CD4-positive, alpha-beta T cell (primary cell): Measurements from ENCODE around the gene AP2A1. TPM values are rescaled to one million over a fixed set of nuclear protein-coding genes. Genes with fewer than 3 reads are reported as not detected.

ENCODE experiments used
- ATAC-seq: fragments of 200-7000 bp; cut with Tn5 transposase; one replicate; pipeline ENCODE4 v1.10.0; 2022; ENCODE audit warnings: mild to moderate bottlenecking; ENCODE audit not compliant: poor library complexity
- CTCF ChIA-PET: fragments of 350-600 bp; sonication (Branson Sonifier 250); formaldehyde crosslinking; loops from one replicate; lab custom pipeline; 2021; ENCODE audit warnings: antibody characterized with exemption, inconsistent platforms; lab: Charles Lee
- POLR2A ChIA-PET: fragments of 350-600 bp; sonication (Branson Sonifier 250); formaldehyde crosslinking; loops from one replicate; lab custom pipeline; 2021; ENCODE audit warnings: antibody characterized with exemption, inconsistent platforms; lab: Charles Lee
- DNase-seq, 14 experiments: peaks; one replicate each; pipeline ENCODE4 v3.0.0-alpha.2; 2013 to 2020; ENCODE audit warnings: mixed read lengths in 2 of 14
- H3K27ac ChIP-seq, 2 donors: one replicate each; pipeline versions ENCODE4 v1.5.1 to v1.7.0; 2013; ENCODE audit warnings: low read length in 2 of 2, low read depth in 1 of 2, mild to moderate bottlenecking in 1 of 2
- H3K27me3 ChIP-seq, 2 experiments: 1 replicate in 1 of 2; 2 replicates in 1 of 2; pipeline versions ENCODE4 v1.6.1 to v1.7.0; 2013; ENCODE audit warnings: low read length in 2 of 2, control low read depth in 1 of 2, mild to moderate bottlenecking in 1 of 2, moderate library complexity in 1 of 2; ENCODE audit not compliant: insufficient read depth in 2 of 2, control insufficient read depth in 1 of 2
- H3K36me3 ChIP-seq: one replicate; pipeline ENCODE4 v1.6.1; 2013; ENCODE audit warnings: low read length, control low read depth; ENCODE audit not compliant: insufficient read depth
- H3K4me1 ChIP-seq: one replicate; pipeline ENCODE4 v1.6.1; 2013; ENCODE audit warnings: low read length, control low read depth; ENCODE audit not compliant: insufficient read depth
- H3K4me3 ChIP-seq: one replicate; pipeline ENCODE4 v1.5.1; 2013; ENCODE audit warnings: mild to moderate bottlenecking, low read length, moderate library complexity
- H3K9me3 ChIP-seq, 2 experiments: 1 replicate in 1 of 2; 2 replicates in 1 of 2; pipeline versions ENCODE4 v1.6.1 to v1.7.0; 2013; ENCODE audit warnings: low read length in 2 of 2, mild to moderate bottlenecking in 2 of 2, control low read depth in 1 of 2, moderate library complexity in 1 of 2; ENCODE audit not compliant: control insufficient read depth in 1 of 2, insufficient read depth in 1 of 2
- H3K27ac Mint-ChIP-seq: one replicate; pipeline ENCODE4 v1.8.0; 2020; ENCODE audit warnings: mixed read lengths
- H3K27me3 Mint-ChIP-seq: one replicate; pipeline ENCODE4 v1.8.0; 2021; ENCODE audit warnings: mixed read lengths
- H3K36me3 Mint-ChIP-seq: one replicate; pipeline ENCODE4 v1.8.0; 2021; ENCODE audit warnings: low read depth, mixed read lengths
- H3K4me1 Mint-ChIP-seq: one replicate; pipeline ENCODE4 v1.8.0; 2021; ENCODE audit warnings: low read depth, mixed read lengths
- H3K4me3 Mint-ChIP-seq: one replicate; pipeline ENCODE4 v1.8.0; 2020; ENCODE audit warnings: mild to moderate bottlenecking, mixed read lengths
- H3K9me3 Mint-ChIP-seq: one replicate; pipeline ENCODE4 v1.8.0; 2020; ENCODE audit warnings: mixed read lengths
- CTCF ChIP-seq: fragments of 200-600 bp; IDR thresholded peaks from one replicate; pipeline ENCODE4 v1.8.0; 2022; ENCODE audit warnings: antibody characterized with exemption, mild to moderate bottlenecking
- intact Hi-C, 2 experiments: fragments of 100-400 bp; cut with DNase I in 1 of 2; cut with micrococcal nuclease in 1 of 2; formaldehyde crosslinking; loops; one replicate each; pipeline versions ENCODE4 v1.15.1 to v1.9.0; 2023 to 2025; cut with DNase I, micrococcal nuclease
- total RNA-seq, 174 experiments: library from RNA in 2 of 174; stranded (reverse) in 2 of 174; gene quantifications; one replicate each; pipeline ENCODE4 v1.2.3 and lab custom pipeline; 2021 to 2026

Gene AP2A1
- total RNA-seq, 2 experiments from 2014 or later, result 28.2 to 28.9 TPM

GRCh38 chr19:49844138-49845095 is 77.6 kb downstream of the AP2A1 start:
- POLR2A ChIA-PET, result no interaction called here

GRCh38 chr19:49845414-49845813 is 78.6 kb downstream of the AP2A1 start:
- H3K36me3 ChIP-seq, result no peaks in the 10 kb centered on the region
- ChIA-PET CTCF (no interaction called here), POLR2A (no interaction called here)
- no peak overlapping the region for H3K27ac Mint-ChIP-seq
- DNase-seq (no peak), ATAC-seq (no peak)
- H3K4me3 Mint-ChIP-seq, result no peak overlapping the region
- peaks cover 21% of the 10 kb centered on the region for H3K4me1 Mint-ChIP-seq
- H3K9me3 Mint-ChIP-seq, result no peaks in the 10 kb centered on the region
- H3K27me3 ChIP-seq, result no peaks in the 10 kb centered on the region
- no peak for TF ChIP-seq CTCF
- no peak overlapping the region for H3K27ac ChIP-seq
- peaks cover 3% of the 10 kb centered on the region for H3K36me3 Mint-ChIP-seq
- H3K27me3 Mint-ChIP-seq, result no peaks in the 10 kb centered on the region
- no peaks in the 10 kb centered on the region for H3K9me3 ChIP-seq
- H3K4me3 ChIP-seq, result no peak overlapping the region
- peaks cover 24% of the 10 kb centered on the region for H3K4me1 ChIP-seq
- intact Hi-C loops, result no loop called here

More at GRCh38 chr19:49844138-49845095, 77.6 kb downstream of the AP2A1 start:
- no peaks in the 10 kb centered on the region for H3K27me3 ChIP-seq
- H3K4me3 Mint-ChIP-seq, result no peak overlapping the region
- no peaks in the 10 kb centered on the region for H3K27me3 Mint-ChIP-seq
- no peak overlapping the region for H3K4me3 ChIP-seq
- H3K27ac Mint-ChIP-seq, result no peak overlapping the region
- H3K4me1 Mint-ChIP-seq, result peaks cover 13% of the 10 kb centered on the region
- H3K9me3 Mint-ChIP-seq, result no peaks in the 10 kb centered on the region
- H3K27ac ChIP-seq, result no peak overlapping the region
- peaks cover 15% of the 10 kb centered on the region for H3K4me1 ChIP-seq
- no peak for TF ChIP-seq CTCF
- H3K9me3 ChIP-seq, result no peaks in the 10 kb centered on the region
- no peaks in the 10 kb centered on the region for H3K36me3 ChIP-seq
- ATAC-seq, result no peak
- CTCF ChIA-PET, result interaction anchor here (0.6 kb wide), 1 partner anchor 314 kb away, joined by 4 read pairs; no protein-coding TSS in a partner anchor
- H3K36me3 Mint-ChIP-seq, result no peaks in the 10 kb centered on the region
- DNase-seq, result no peak
- intact Hi-C loops, result no loop called here

- Mint-ChIP-seq H3K36me3 (peaks cover 6% of the 10 kb centered on the region), H3K27me3 (no peaks in the 10 kb centered on the region), H3K4me3 (peak overlapping the region; percentile 20), H3K27ac (no peak overlapping the region), H3K9me3 (no peaks in the 10 kb centered on the region), H3K4me1 (peaks cover 21% of the 10 kb centered on the region)
- Histone ChIP-seq H3K4me1 (peaks cover 27% of the 10 kb centered on the region), H3K36me3 (no peaks in the 10 kb centered on the region), H3K9me3 (no peaks in the 10 kb centered on the region), H3K27ac (no peak overlapping the region), H3K4me3 (no peak overlapping the region), H3K27me3 (no peaks in the 10 kb centered on the region)
- ChIA-PET POLR2A (no interaction called here), CTCF (no interaction called here)
- DNase-seq (no peak), ATAC-seq (no peak)
- intact Hi-C loops, result no loop called here
- TF ChIP-seq CTCF, result no peak
Measured at GRCh38 chr19:49846408-49846807, 79.6 kb downstream of the AP2A1 start.
